Kidney glomerular epithelial cell (primary cell): ENCODE measurements around the gene KPNB1.

ENCODE experiments used
- DNase-seq: peaks from one replicate; lab custom pipeline; 2025; lab: John Stamatoyannopoulos, UW

Gene KPNB1

DNA sequence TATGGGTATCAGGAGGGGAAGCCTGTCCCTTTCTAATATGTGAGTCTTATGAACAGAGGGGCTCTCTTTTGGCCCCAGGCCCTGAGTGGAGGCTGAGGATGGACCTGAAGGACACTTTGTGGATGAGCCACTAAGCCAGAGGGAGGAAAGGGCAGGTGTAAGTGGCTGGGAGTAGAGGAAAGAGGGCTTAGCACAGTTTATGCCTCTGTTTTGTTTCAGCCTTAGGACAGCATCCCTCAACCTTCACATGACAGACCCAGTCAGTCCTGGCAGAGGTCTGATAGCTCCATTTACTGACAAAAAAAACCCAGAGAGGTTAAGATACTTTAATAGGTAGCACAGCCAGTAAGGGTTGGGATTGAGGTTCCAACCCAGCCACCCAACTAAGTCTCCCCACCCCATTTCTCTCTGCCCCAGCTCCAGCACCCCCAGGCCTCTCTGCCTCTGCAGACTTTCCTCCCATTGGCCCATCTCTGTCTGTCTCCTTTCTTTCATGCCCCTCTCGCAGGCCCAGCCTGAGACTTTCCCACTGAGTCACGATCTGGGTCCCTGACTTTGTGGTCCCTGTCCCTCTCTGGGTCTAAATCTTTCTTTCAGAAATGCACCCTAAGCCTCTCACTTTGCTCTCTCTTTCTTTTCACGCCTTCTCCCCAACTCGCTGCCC lies 78.6 kb downstream of the KPNB1 start:
- no peak for DNase-seq

DNA sequence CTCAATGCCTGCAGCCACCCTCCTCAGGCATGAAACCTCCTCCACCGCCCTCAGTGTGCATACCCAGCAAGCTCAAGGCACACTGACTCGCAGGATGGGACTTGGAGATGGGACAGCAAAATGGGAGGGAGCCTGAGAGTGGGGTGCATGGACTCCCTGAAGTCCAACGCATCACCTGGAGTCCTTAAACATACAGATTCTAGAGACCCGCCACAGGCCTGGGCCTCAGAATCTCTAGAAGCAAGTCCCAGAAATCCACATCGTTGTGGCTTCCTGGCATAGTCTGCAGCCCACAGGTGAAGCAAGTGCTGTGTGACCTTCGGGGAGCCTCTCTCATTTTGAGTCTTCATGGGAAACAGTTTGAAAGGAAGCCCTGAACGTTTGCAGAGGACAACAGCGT lies 79.8 kb downstream of the KPNB1 start:
- no peak for DNase-seq

DNA sequence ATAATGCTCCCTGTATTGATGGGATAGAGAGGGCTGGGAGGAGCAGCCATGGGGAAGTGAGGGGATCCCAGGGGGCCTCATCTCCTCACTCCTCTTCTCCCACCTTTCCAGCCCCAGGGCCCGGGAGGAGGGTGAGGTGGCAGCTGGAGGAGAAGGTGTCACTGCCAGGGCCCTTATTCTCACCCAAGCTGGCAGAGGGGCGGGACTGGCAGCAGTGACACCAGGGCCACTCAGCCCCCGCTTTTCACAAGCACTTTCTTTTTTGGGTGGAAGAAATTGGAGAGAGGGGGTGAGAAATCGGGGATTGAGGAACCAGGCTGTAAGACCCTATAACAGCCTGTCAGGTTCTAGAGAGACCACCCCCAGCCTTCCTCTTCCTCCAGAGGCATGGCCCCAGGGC lies 81.0 kb downstream of the KPNB1 start:
- DNase-seq, result no peak

DNA sequence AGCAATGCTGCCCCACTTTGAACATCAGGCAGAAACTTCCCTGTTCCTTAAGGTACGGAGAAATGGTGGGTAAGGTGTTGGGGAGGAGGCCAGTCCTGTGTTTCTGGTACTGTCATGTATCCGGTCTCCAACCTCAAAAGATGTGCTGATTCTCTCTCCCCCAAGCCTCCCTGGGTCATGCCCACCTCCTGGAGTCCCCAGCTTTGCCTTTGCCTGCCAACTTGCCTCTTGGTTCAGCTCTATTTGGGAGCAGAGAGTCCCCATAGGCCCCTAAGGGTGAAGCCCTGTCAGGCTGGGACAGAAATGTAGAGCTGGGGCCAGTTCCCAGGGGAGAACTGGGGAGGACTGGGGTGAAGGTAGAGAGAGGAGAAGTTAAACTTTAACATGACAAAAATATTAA lies 81.7 kb downstream of the KPNB1 start:
- no peak for DNase-seq

DNA sequence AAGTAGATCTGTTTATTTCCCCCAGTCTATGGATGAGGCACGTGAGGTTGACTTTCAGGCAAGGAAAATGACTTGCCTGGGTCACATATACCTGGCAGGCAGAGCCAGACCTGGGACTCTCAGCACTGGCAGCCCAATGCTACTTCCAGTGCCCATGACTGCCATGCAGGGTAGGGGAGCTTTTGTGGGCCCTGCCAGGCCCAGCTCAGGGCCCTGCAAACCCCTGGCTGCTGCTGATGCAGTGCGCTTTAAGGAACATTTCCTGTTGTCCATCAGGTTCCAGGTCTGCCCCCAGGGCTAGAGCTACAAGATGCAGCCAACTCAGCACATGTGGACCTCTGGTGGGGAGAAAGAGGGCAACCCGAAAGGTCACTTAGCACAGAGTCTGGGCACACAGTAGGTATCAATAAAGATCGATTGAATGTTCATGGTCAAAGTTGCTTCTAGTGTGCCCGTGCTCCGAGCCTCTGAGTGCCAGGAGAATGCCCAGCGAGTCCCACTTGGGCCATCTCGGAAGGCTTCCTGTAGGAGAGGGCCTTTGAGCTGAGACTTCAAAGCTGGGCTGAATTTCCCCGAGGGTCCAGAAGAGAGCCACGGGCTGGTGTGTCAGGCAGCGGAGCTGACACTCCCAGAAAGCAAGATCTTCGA lies 82.8 kb downstream of the KPNB1 start:
- DNase-seq, result no peak

DNA sequence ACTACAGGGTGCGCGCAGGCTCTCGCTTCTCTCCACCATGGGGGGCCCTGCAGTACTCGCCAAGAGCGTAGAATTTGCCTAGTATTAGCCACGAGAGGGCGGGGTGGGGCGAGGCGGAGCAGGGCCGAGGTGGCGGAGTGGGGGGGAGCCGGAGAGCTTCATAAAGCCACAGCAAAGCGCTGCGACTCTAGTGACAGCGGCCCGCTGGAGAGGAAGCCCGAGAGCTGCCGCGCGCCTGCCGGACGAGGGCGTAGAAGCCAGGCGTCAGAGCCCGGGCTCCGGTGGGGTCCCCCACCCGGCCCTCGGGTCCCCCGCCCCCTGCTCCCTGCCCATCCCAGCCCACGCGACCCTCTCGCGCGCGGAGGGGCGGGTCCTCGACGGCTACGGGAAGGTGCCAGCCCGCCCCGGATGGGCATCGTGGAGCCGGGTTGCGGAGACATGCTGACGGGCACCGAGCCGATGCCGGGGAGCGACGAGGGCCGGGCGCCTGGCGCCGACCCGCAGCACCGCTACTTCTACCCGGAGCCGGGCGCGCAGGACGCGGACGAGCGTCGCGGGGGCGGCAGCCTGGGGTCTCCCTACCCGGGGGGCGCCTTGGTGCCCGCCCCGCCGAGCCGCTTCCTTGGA lies 83.4 kb downstream of the KPNB1 start, which contains the start of gene TBX21:
Gene TBX21, plus strand, starts transcription at position 190 of the 627 bp plus-strand sequence. Its CDS starts 219 bp downstream, at position 409.
- no peak for DNase-seq

DNA sequence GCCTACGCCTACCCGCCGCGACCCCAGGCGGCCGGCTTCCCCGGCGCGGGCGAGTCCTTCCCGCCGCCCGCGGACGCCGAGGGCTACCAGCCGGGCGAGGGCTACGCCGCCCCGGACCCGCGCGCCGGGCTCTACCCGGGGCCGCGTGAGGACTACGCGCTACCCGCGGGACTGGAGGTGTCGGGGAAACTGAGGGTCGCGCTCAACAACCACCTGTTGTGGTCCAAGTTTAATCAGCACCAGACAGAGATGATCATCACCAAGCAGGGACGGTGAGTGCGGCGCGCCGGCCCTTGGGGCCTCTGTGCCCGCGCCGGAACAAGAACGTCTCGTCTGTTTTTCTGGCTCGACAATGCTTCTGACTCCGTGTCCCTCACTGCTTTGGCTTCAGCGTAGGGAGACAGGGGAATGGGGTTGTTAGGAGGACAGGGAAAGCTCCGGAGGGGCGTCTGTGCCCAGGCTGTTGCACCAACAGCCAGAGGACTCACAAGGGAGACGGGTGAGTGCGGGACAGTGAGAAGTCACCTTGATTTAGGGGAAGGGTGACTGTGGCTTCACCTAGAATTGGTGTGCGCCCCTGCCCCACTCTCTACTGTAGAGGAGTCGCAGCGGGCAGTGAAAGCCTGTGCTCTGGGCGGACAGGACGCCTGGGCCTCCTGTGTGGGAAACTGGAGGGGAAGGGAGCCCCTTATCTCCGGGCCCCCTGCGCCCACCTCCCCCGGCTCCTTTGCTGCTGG lies 84.1 kb downstream of the KPNB1 start:
- no peak for DNase-seq

DNA sequence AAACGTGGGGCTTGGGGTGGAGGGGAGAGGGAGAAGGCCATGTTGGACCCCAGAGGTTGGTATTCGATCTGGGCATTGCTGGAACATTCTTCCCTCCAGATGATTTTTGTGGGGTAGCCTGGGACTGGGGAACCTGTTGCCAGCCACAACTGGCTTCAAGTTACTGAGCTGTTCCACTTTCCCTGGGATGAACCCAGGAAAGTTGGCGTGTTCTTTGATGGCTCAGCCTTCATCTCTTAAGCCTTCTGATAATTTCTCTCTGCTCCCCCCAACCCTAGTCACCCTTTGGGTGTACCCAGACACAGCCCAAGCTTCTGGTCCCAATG lies 85.4 kb downstream of the KPNB1 start:
- DNase-seq, result no peak
